ENCODE results near the gene CD99.

Gene CD99

GRCh38 chrX:2645563-2645962 lies 45.5 kb upstream of the CD99 start:
- Histone ChIP-seq H4K91ac (ENCODE audit: low read length) (no peak overlapping the region), H3K4me3 (ENCODE audit: insufficient read depth in 1 of 2, low read depth in 1 of 2, low read length in 2 of 2) (no peak overlapping the region), H2BK120ac (ENCODE audit: low read depth, low read length) (no peak overlapping the region), H2BK15ac (ENCODE audit: low read depth, poor library complexity, severe bottlenecking) (no peak overlapping the region), H2AK5ac (ENCODE audit: low read length, severe bottlenecking) (no peak overlapping the region), H3K18ac (ENCODE audit: low read depth in 1 of 2, low read length in 2 of 2) (no peak overlapping the region), H3K4me1 (ENCODE audit: control insufficient read depth, insufficient read depth, low read depth, low read length) (no peaks in the 10 kb centered on the region), H3K4ac (ENCODE audit: low read depth in 1 of 2, low read length in 2 of 2) (no peak overlapping the region), H3K9me3 (ENCODE audit: control insufficient read depth, low read length) (no peaks in the 10 kb centered on the region), H3K27me3 (ENCODE audit: control insufficient read depth in 1 of 2, insufficient read depth in 1 of 2, low read length in 2 of 2) (no peaks in the 10 kb centered on the region), H2AFZ (ENCODE audit: low read depth, low read length) (no peak overlapping the region), H3K27ac (ENCODE audit: low read length, poor library complexity, severe bottlenecking) (no peak overlapping the region), H2BK12ac (ENCODE audit: low read length in 2 of 2) (no peak overlapping the region), H3K36me3 (ENCODE audit: control insufficient read depth in 1 of 2, insufficient read depth in 2 of 2, low read depth in 1 of 2, low read length in 2 of 2) (peaks cover 0 to 3% of the 10 kb centered on the region in 2 experiments), H2BK5ac (ENCODE audit: low read depth, low read length, poor library complexity, severe bottlenecking) (no peak overlapping the region), H3K4me2 (ENCODE audit: low read length, poor library complexity, severe bottlenecking) (no peak overlapping the region), H3K23ac (ENCODE audit: low read length in 2 of 2) (no peak overlapping the region), H3K14ac (ENCODE audit: low read length in 2 of 2) (no peak overlapping the region), H3K79me1 (replicated peaks; ENCODE audit: low read length, poor library complexity, severe bottlenecking) (no peaks in the 10 kb centered on the region), H3K9ac (ENCODE audit: low read length) (no peak overlapping the region), H4K8ac (ENCODE audit: low read length) (no peak overlapping the region)
- 59% methylated on average over 5 of the region's 5 CpGs for WGBS
- DNase-seq: no peak

- Histone ChIP-seq H3K79me1 (replicated peaks; ENCODE audit: low read length, poor library complexity, severe bottlenecking) (no peaks in the 10 kb centered on the region), H3K4ac (ENCODE audit: low read depth in 1 of 2, low read length in 2 of 2) (no peak overlapping the region), H3K4me2 (ENCODE audit: low read length, poor library complexity, severe bottlenecking) (no peak overlapping the region), H2BK120ac (ENCODE audit: low read depth, low read length) (no peak overlapping the region), H2BK15ac (ENCODE audit: low read depth, poor library complexity, severe bottlenecking) (no peak overlapping the region), H2BK5ac (ENCODE audit: low read depth, low read length, poor library complexity, severe bottlenecking) (no peak overlapping the region), H4K8ac (ENCODE audit: low read length) (no peak overlapping the region), H2AK5ac (ENCODE audit: low read length, severe bottlenecking) (no peak overlapping the region), H2AFZ (ENCODE audit: low read depth, low read length) (no peak overlapping the region), H3K4me3 (ENCODE audit: insufficient read depth in 1 of 2, low read depth in 1 of 2, low read length in 2 of 2) (no peak overlapping the region), H3K27me3 (ENCODE audit: control insufficient read depth in 1 of 2, insufficient read depth in 1 of 2, low read length in 2 of 2) (no peaks in the 10 kb centered on the region), H3K14ac (ENCODE audit: low read length in 2 of 2) (no peak overlapping the region), H3K9ac (ENCODE audit: low read length) (no peak overlapping the region), H4K91ac (ENCODE audit: low read length) (no peak overlapping the region), H3K4me1 (ENCODE audit: control insufficient read depth, insufficient read depth, low read depth, low read length) (no peaks in the 10 kb centered on the region), H3K9me3 (ENCODE audit: control insufficient read depth, low read length) (no peaks in the 10 kb centered on the region), H2BK12ac (ENCODE audit: low read length in 2 of 2) (no peak overlapping the region), H3K27ac (ENCODE audit: low read length, poor library complexity, severe bottlenecking) (no peak overlapping the region), H3K18ac (ENCODE audit: low read depth in 1 of 2, low read length in 2 of 2) (no peak overlapping the region), H3K36me3 (ENCODE audit: control insufficient read depth in 1 of 2, insufficient read depth in 2 of 2, low read depth in 1 of 2, low read length in 2 of 2) (peaks cover 0 to 3% of the 10 kb centered on the region in 2 experiments), H3K23ac (ENCODE audit: low read length in 2 of 2) (no peak overlapping the region)
- 98% methylated on average over 3 of the region's 3 CpGs for WGBS
- no peak for DNase-seq
These were observed 43.5 kb upstream of the CD99 start for GRCh38 chrX:2647627-2648026.

- H3K27me3 ChIP-seq (ENCODE audit: control insufficient read depth in 1 of 2, insufficient read depth in 1 of 2, low read length in 2 of 2): no peaks in the 10 kb centered on the region
These were observed 41.1 kb upstream of the CD99 start for GRCh38 chrX:2650037-2650436.

GRCh38 chrX:2650865-2651264 lies 40.2 kb upstream of the CD99 start:
- H3K9ac ChIP-seq (ENCODE audit: low read length): no peak overlapping the region
- H4K91ac ChIP-seq (ENCODE audit: low read length): no peak overlapping the region
- no peak overlapping the region for H2BK15ac ChIP-seq (ENCODE audit: low read depth, poor library complexity, severe bottlenecking)
- no peak overlapping the region for H2BK5ac ChIP-seq (ENCODE audit: low read depth, low read length, poor library complexity, severe bottlenecking)
- no peak overlapping the region for H3K14ac ChIP-seq (ENCODE audit: low read length in 2 of 2)
- H3K18ac ChIP-seq (ENCODE audit: low read depth in 1 of 2, low read length in 2 of 2): no peak overlapping the region
- H3K79me1 ChIP-seq (replicated peaks; ENCODE audit: low read length, poor library complexity, severe bottlenecking): no peaks in the 10 kb centered on the region
- no peaks in the 10 kb centered on the region for H3K36me3 ChIP-seq (ENCODE audit: control insufficient read depth in 1 of 2, insufficient read depth in 2 of 2, low read depth in 1 of 2, low read length in 2 of 2)
- no peak overlapping the region for H2BK120ac ChIP-seq (ENCODE audit: low read depth, low read length)
- H2AK5ac ChIP-seq (ENCODE audit: low read length, severe bottlenecking): no peak overlapping the region
- no peak overlapping the region for H2AFZ ChIP-seq (ENCODE audit: low read depth, low read length)
- no peak overlapping the region for H4K8ac ChIP-seq (ENCODE audit: low read length)
- no peaks in the 10 kb centered on the region for H3K9me3 ChIP-seq (ENCODE audit: control insufficient read depth, low read length)
- no peak overlapping the region for H3K4me3 ChIP-seq (ENCODE audit: insufficient read depth in 1 of 2, low read depth in 1 of 2, low read length in 2 of 2)
- H3K27me3 ChIP-seq (ENCODE audit: control insufficient read depth in 1 of 2, insufficient read depth in 1 of 2, low read length in 2 of 2): no peaks in the 10 kb centered on the region
- DNase-seq: no peak
- H2BK12ac ChIP-seq (ENCODE audit: low read length in 2 of 2): no peak overlapping the region
- no peak overlapping the region for H3K4me2 ChIP-seq (ENCODE audit: low read length, poor library complexity, severe bottlenecking)
- H3K4ac ChIP-seq (ENCODE audit: low read depth in 1 of 2, low read length in 2 of 2): no peak overlapping the region
- 80% methylated on average over 7 of the region's 7 CpGs for WGBS
- no peaks in the 10 kb centered on the region for H3K4me1 ChIP-seq (ENCODE audit: control insufficient read depth, insufficient read depth, low read depth, low read length)
- H3K23ac ChIP-seq (ENCODE audit: low read length in 2 of 2): no peak overlapping the region
- H3K27ac ChIP-seq (ENCODE audit: low read length, poor library complexity, severe bottlenecking): no peak overlapping the region

More at GRCh38 chrX:2650037-2650436, 41.1 kb upstream of the CD99 start:
- Histone ChIP-seq H3K79me1 (replicated peaks; ENCODE audit: low read length, poor library complexity, severe bottlenecking) (no peaks in the 10 kb centered on the region), H3K9ac (ENCODE audit: low read length) (no peak overlapping the region), H3K4me3 (ENCODE audit: insufficient read depth in 1 of 2, low read depth in 1 of 2, low read length in 2 of 2) (no peak overlapping the region), H2BK15ac (ENCODE audit: low read depth, poor library complexity, severe bottlenecking) (no peak overlapping the region), H3K14ac (ENCODE audit: low read length in 2 of 2) (no peak overlapping the region), H2AFZ (ENCODE audit: low read depth, low read length) (no peak overlapping the region), H4K8ac (ENCODE audit: low read length) (no peak overlapping the region), H3K4me1 (ENCODE audit: control insufficient read depth, insufficient read depth, low read depth, low read length) (no peaks in the 10 kb centered on the region), H3K23ac (ENCODE audit: low read length in 2 of 2) (no peak overlapping the region), H2BK120ac (ENCODE audit: low read depth, low read length) (no peak overlapping the region), H3K9me3 (ENCODE audit: control insufficient read depth, low read length) (no peaks in the 10 kb centered on the region), H4K91ac (ENCODE audit: low read length) (no peak overlapping the region), H3K27ac (ENCODE audit: low read length, poor library complexity, severe bottlenecking) (no peak overlapping the region), H3K18ac (ENCODE audit: low read depth in 1 of 2, low read length in 2 of 2) (no peak overlapping the region), H2AK5ac (ENCODE audit: low read length, severe bottlenecking) (no peak overlapping the region), H3K4ac (ENCODE audit: low read depth in 1 of 2, low read length in 2 of 2) (no peak overlapping the region), H3K4me2 (ENCODE audit: low read length, poor library complexity, severe bottlenecking) (no peak overlapping the region), H3K36me3 (ENCODE audit: control insufficient read depth in 1 of 2, insufficient read depth in 2 of 2, low read depth in 1 of 2, low read length in 2 of 2) (peaks cover 0 to 3% of the 10 kb centered on the region in 2 experiments), H2BK5ac (ENCODE audit: low read depth, low read length, poor library complexity, severe bottlenecking) (no peak overlapping the region), H2BK12ac (ENCODE audit: low read length in 2 of 2) (no peak overlapping the region)
- no peak for DNase-seq
